Smooth muscle cell (in vitro differentiated cells): Measurements from ENCODE around the gene B3GAT3. TPM values are rescaled to one million over a fixed set of nuclear protein-coding genes. Genes with fewer than 3 reads are reported as not detected.
A peak's percentile ranks its signal among the peaks of the same experiment; 100 is the strongest.

Source experiments
- DNase-seq: peaks from one replicate; lab custom pipeline; 2025; ENCODE audit not compliant: unreplicated experiment; lab: John Stamatoyannopoulos, UW
- H2AFZ ChIP-seq: fragments of 200-600 bp; sonication (generic); 2 replicates; pipeline ENCODE4 v1.6.0; 2016; ENCODE audit warnings: antibody characterized with exemption, low read depth, mild to moderate bottlenecking
- H3F3A ChIP-seq: fragments of 200-600 bp; sonication (generic); 2 replicates; pipeline ENCODE4 v1.6.0; 2017; ENCODE audit warnings: antibody characterized with exemption, low read depth
- H3K27ac ChIP-seq: fragments of 200-600 bp; sonication (generic); 2 replicates; pipeline ENCODE4 v1.5.1; 2016; ENCODE audit warnings: low read depth, mild to moderate bottlenecking
- H3K27me3 ChIP-seq: fragments of 200-600 bp; sonication (generic); 2 replicates; pipeline ENCODE4 v1.6.1; 2016; ENCODE audit warnings: low read depth, mild to moderate bottlenecking
- H3K36me3 ChIP-seq: fragments of 200-600 bp; sonication (generic); 2 replicates; pipeline ENCODE4 v1.5.1; 2016; ENCODE audit warnings: low read depth
- H3K4me1 ChIP-seq: fragments of 200-600 bp; sonication (generic); 2 replicates; pipeline ENCODE4 v1.5.1; 2016; ENCODE audit warnings: low read depth
- H3K4me2 ChIP-seq: fragments of 200-600 bp; sonication (generic); 2 replicates; pipeline ENCODE4 v1.6.0; 2016; ENCODE audit warnings: mild to moderate bottlenecking
- H3K4me3 ChIP-seq: fragments of 200-600 bp; sonication (generic); 2 replicates; pipeline ENCODE4 v1.5.1; 2016; ENCODE audit warnings: mild to moderate bottlenecking
- H3K79me2 ChIP-seq: fragments of 200-600 bp; sonication (generic); 2 replicates; pipeline ENCODE4 v1.6.0; 2016; ENCODE audit warnings: low read depth, mild to moderate bottlenecking
- H3K9ac ChIP-seq: fragments of 200-600 bp; sonication (generic); 2 replicates; pipeline ENCODE4 v1.6.0; 2016; ENCODE audit warnings: low read depth
- H3K9me3 ChIP-seq: fragments of 200-600 bp; sonication (generic); replicated peaks from 2 replicates; pipeline ENCODE4 v1.5.1; 2016; ENCODE audit warnings: low read depth
- H4K20me1 ChIP-seq: fragments of 200-600 bp; sonication (generic); 2 replicates; pipeline ENCODE4 v1.6.0; 2016; ENCODE audit warnings: low read depth
- WGBS: methylation state at CpG from one replicate; pipeline ENCODE4 v1.1.7; 2016; ENCODE audit warnings: low lambda C conversion rate; 5-methylcytosine and 5-hydroxymethylcytosine counted together
- polyA plus RNA-seq: library from polyadenylated mRNA; unstranded; fragments of >200 nt; fragmentation: Nextera tagmentation; extraction: Ambion mirVana; gene quantifications from 2 replicates; pipeline ENCODE4 v1.2.1, GENCODE V29; 2016
- total RNA-seq: library from RNA; depleted of rRNA; stranded (reverse); fragments of >200 nt; gene quantifications from 2 replicates; pipeline ENCODE4 v1.2.3, GENCODE V29; 2014
- TF ChIP-seq, protein P1 (sequence below): fragments of 200-600 bp; sonication (generic); IDR thresholded peaks from 2 replicates; pipeline ENCODE4 v1.5.1; 2017; ENCODE audit warnings: borderline replicate concordance, mild to moderate bottlenecking, antibody characterized with exemption; ENCODE audit not compliant: insufficient read depth, poor library complexity, severe bottlenecking

The B3GAT3 gene
- total and polyA plus RNA-seq, 2 experiments from 2014 or later, result 20.0 to 66.9 TPM

DNA sequence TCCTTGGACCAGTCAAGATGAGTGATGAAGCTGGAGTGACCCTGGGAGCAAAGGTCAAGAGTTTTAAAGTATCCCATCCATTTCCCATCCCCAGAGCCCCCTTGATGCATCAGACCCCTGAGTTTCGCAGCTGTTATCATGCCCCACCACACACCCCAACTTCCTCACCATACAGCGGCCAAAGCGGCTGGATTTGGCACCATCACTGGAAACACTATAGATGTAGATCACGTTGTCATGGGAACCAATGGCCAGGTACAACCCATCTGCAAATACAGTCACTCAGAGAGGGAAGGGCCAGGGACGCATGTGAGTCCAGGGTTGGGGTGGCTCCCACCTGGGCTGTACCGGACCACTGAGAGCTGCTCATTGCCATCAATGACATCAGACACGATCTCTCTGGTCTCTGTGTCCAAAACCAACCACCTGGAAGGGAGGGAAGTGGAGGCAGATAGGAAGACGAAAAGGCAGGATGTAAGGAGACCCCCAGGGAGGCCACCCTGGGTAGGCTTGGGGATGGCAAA lies 17.9 kb downstream of the B3GAT3 start:
- H3K36me3 ChIP-seq, result no peaks in the 10 kb centered on the region

GRCh38 chr11:62603072-62603408 lies 18.7 kb downstream of the B3GAT3 start:
- Histone ChIP-seq H3F3A (peaks cover 11% of the 10 kb centered on the region), H3K9ac (no peak overlapping the region), H3K4me3 (no peak overlapping the region), H3K36me3 (no peaks in the 10 kb centered on the region), H3K9me3 (no peaks in the 10 kb centered on the region), H3K4me2 (peak overlapping the region; percentile 92), H2AFZ (no peak overlapping the region), H4K20me1 (peaks cover 27% of the 10 kb centered on the region), H3K27ac (no peak overlapping the region), H3K27me3 (no peaks in the 10 kb centered on the region), H3K4me1 (peaks cover 19% of the 10 kb centered on the region), H3K79me2 (peaks cover 30% of the 10 kb centered on the region)
- WGBS, result 69% methylated on average over 12 of the region's 13 CpGs
- TF ChIP-seq, protein P1, sequence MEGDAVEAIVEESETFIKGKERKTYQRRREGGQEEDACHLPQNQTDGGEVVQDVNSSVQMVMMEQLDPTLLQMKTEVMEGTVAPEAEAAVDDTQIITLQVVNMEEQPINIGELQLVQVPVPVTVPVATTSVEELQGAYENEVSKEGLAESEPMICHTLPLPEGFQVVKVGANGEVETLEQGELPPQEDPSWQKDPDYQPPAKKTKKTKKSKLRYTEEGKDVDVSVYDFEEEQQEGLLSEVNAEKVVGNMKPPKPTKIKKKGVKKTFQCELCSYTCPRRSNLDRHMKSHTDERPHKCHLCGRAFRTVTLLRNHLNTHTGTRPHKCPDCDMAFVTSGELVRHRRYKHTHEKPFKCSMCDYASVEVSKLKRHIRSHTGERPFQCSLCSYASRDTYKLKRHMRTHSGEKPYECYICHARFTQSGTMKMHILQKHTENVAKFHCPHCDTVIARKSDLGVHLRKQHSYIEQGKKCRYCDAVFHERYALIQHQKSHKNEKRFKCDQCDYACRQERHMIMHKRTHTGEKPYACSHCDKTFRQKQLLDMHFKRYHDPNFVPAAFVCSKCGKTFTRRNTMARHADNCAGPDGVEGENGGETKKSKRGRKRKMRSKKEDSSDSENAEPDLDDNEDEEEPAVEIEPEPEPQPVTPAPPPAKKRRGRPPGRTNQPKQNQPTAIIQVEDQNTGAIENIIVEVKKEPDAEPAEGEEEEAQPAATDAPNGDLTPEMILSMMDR, result no peak
- no peak for DNase-seq

More for the DNA sequence above, 17.9 kb downstream of the B3GAT3 start:
- Histone ChIP-seq H3K4me3 (no peak overlapping the region), H2AFZ (no peak overlapping the region), H3K27ac (no peak overlapping the region), H3K4me1 (peaks cover 19% of the 10 kb centered on the region), H3K79me2 (peaks cover 23% of the 10 kb centered on the region), H3F3A (peaks cover 11% of the 10 kb centered on the region), H4K20me1 (peaks cover 20% of the 10 kb centered on the region), H3K9ac (no peak overlapping the region), H3K9me3 (no peaks in the 10 kb centered on the region), H3K4me2 (no peak overlapping the region), H3K27me3 (no peaks in the 10 kb centered on the region)
- no peak for DNase-seq
- 97% methylated on average over 8 of the region's 8 CpGs for WGBS
- TF ChIP-seq, protein P1, result no peak

GRCh38 chr11:62602141-62603071 lies 19.4 kb downstream of the B3GAT3 start:
- Histone ChIP-seq H3K4me1 (peaks cover 19% of the 10 kb centered on the region), H3K27ac (peak overlapping the region; percentile 65), H3K27me3 (no peaks in the 10 kb centered on the region), H3K9me3 (no peaks in the 10 kb centered on the region), H3K4me3 (peak overlapping the region; percentile 91), H2AFZ (peak overlapping the region; percentile 50), H3K36me3 (no peaks in the 10 kb centered on the region), H4K20me1 (peaks cover 31% of the 10 kb centered on the region), H3K79me2 (peaks cover 30% of the 10 kb centered on the region), H3K9ac (peak overlapping the region; percentile 35), H3F3A (peaks cover 11% of the 10 kb centered on the region), H3K4me2 (peak overlapping the region; percentile 92)
- TF ChIP-seq, protein P1, result no peak
- DNase-seq, result no peak
- 3% methylated on average over 57 of the region's 96 CpGs for WGBS
